RWPE1 (cell line): ENCODE results near the gene NARS2.

Experiments
- CTCF ChIA-PET: fragments of 350-600 bp; sonication (Branson Sonifier 250); formaldehyde crosslinking; extraction: SDS; loops from one replicate; lab custom pipeline; 2021; lab: Yijun Ruan, JAX
- POLR2A ChIA-PET: fragments of 400-600 bp; formaldehyde crosslinking; extraction: SDS; loops from one replicate; lab custom pipeline; 2020; ENCODE audit warnings: antibody characterized with exemption; ENCODE audit not compliant: low non-redundant PET; lab: Yijun Ruan, JAX
- DNase-seq: peaks from one replicate; pipeline ENCODE4 v3.0.0; 2012; ENCODE audit warnings: low spot score
- H3K27ac ChIP-seq: fragments of 450-650 bp; 2 replicates; pipeline ENCODE4 v1.5.1; 2017
- CTCF ChIP-seq: fragments of 450-650 bp; conservative IDR thresholded peaks from 2 replicates; pipeline ENCODE4 v1.5.1; 2017; ENCODE audit warnings: low read depth, mild to moderate bottlenecking

NARS2 gene

DNA sequence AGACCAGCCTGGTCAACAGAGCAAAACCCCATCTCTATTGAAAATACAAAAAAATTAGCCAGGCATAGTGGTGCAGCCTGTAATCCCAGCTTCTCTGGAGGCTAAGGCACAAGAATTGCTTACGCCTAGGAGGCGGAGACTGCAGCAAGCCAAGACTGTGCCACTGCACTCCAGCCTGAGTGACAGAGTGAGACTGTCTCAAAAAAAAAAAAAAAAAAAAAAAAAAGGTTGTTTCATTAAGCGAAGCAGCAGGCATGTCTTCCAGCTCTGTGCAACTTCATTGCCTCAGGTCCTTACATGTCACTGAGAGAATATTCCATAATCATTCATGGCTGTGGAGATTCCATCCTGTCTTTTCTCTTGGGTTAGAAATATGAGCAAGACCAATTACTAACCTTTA lies 174.0 kb downstream of the NARS2 start:
- CTCF ChIA-PET = no interaction called here

DNA sequence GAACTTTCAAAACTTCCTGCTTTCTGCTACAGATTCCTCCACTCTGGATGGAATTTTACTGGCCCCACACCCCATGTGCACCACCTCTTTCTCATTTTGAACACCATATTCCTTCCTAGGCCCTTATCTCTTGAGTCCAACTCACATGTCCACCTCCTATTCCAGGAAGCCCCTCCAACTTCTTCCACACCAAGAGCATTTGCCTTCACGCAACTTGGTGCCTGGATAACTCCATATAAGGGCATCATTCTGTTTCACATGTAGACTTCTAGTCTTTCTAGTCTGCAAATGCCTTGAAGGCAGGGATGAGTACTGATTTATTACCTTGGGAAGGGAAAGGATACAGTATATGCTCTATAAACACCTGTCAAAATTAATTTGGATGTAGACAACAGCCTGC lies 174.5 kb downstream of the NARS2 start:
- ChIA-PET POLR2A (no interaction called here), CTCF (no interaction called here)
- no peak overlapping the region for H3K27ac ChIP-seq

More for the DNA sequence above, 174.0 kb downstream of the NARS2 start:
- DNase-seq = no peak
- TF ChIP-seq CTCF = no peak
- H3K27ac ChIP-seq = no peak overlapping the region
- POLR2A ChIA-PET = no interaction called here

GRCh38 chr11:78399136-78399535 lies 175.5 kb downstream of the NARS2 start:
- ChIA-PET CTCF (no interaction called here), POLR2A (no interaction called here)
- DNase-seq = no peak
- no peak overlapping the region for H3K27ac ChIP-seq
- no peak for TF ChIP-seq CTCF

More for the DNA sequence above, 174.5 kb downstream of the NARS2 start:
- no peak for TF ChIP-seq CTCF
- DNase-seq = no peak

DNA sequence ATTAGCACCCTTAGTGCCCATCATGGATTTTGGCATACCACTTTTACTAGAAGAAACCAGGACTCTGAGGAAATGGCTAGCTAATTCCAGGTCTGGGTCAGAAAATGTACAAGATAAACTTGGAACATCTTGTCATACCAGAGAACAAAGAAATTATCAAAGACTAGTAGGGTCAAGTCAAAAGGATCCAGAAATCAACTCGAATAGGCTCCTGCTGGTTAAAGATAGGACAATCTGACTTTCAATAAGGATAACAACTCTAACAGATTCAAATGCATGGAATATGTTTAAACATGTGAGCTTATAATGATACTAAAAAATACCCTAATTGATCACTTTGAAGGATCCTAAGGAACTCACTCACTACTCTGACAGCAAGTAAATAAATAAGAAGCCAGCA lies 175.9 kb downstream of the NARS2 start:
- POLR2A ChIA-PET = no interaction called here
- CTCF ChIA-PET = no interaction called here
- TF ChIP-seq CTCF = no peak
- no peak overlapping the region for H3K27ac ChIP-seq
- DNase-seq = no peak

DNA sequence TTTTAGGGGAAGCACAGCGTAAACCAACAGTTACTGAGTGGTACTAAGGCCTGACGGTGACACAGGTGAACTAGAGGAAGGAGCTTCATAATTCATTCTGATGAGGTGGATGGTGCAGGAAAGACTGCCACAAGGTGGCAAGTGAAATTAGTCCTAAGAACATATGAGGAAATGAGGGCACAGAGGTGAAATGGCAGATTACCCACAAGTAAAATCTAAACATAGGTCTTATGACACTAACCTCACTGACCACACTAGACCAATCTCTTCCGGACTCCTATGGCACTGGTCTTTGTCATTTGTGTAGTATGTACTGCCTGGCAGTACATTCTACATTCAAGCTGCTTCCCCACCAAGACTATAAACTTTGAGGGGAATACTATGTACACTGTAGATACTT lies 177.3 kb downstream of the NARS2 start:
- CTCF ChIA-PET = interaction anchor here (0.5 kb wide), 1 partner anchor 197 kb away, joined by 3 read pairs; no protein-coding TSS in a partner anchor
- TF ChIP-seq CTCF = no peak
- DNase-seq = no peak
- no peak overlapping the region for H3K27ac ChIP-seq
- POLR2A ChIA-PET = no interaction called here

DNA sequence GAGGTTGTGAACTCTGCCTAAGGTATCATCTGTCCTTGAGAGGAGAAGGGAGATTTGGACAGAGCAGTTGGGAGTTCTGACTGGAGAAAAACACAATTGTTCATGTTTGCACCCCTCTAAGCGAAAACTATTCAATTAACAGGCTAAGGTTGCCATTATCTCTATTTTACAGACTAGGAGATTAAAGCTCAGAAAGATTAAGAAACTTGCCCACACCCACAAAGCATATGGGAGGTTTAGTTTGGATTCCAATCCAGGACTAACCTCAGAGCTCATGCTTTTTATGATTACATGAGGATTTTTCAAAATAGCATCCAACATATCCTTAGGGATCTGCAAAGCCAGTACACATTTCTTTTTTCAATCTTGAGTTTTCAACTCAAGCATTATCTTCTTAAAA lies 179.1 kb downstream of the NARS2 start:
- no peak overlapping the region for H3K27ac ChIP-seq
- POLR2A ChIA-PET = no interaction called here
- DNase-seq = no peak
- CTCF ChIA-PET = interaction anchor here (0.6 kb wide), 1 partner anchor 28 kb away, joined by 6 read pairs; no protein-coding TSS in a partner anchor
- TF ChIP-seq CTCF = no peak
